GM21529 (cell line): ENCODE measurements around the gene PCMTD2.
"Not testable (repeated sequence)": the region's sequence is repeated elsewhere in the genome, so short reads cannot be mapped to it uniquely, and the experiment has no call there.

Source experiments
- ATAC-seq: cut with Tn5 transposase; IDR thresholded peaks from one replicate; pipeline ENCODE4 v1.9.1; 2021; ENCODE audit not compliant: unreplicated experiment

Gene PCMTD2

GRCh38 chr20:64223526-64224067, 32.0 kb upstream of the PCMTD2 start:
- no peak for ATAC-seq

GRCh38 chr20:64224351-64225170, 31.0 kb upstream of the PCMTD2 start:
- ATAC-seq: no peak

- ATAC-seq: no peak
Measured at GRCh38 chr20:64225171-64225595, 30.4 kb upstream of the PCMTD2 start.

GRCh38 chr20:64225828-64226598, 29.5 kb upstream of the PCMTD2 start:
- no peak for ATAC-seq

- no peak for ATAC-seq
Measured at GRCh38 chr20:64226686-64227580, 28.6 kb upstream of the PCMTD2 start.

GRCh38 chr20:64228086-64228653, 27.4 kb upstream of the PCMTD2 start:
- ATAC-seq: no peak

GRCh38 chr20:64228751-64229506, 26.6 kb upstream of the PCMTD2 start:
- no peak for ATAC-seq

DNA sequence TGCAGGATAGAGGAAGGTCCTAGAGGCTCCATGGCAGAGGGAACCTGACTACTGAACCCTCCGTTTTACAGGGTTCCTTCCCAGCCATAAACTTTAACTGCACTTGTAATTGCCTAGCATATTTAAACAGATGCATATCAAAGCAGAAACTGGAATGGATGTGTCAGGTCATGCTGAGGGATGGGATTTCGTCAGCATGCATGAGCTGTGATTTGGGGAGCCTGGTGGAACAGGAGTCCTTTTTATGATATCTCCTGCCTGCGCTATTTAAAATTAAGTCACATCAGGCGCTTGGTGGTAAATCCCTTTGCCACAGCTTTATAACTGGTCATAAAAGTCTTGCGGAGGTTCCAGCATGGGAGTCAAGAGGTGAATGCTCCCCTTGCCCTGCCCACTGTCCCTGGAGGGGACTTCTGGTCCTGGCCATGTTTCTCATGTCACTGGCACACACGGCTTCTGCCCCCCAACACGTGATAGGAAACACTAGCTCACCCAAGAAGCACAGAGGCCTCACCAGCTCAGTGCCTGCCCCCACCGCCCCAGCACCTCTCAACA, 26.0 kb upstream of the PCMTD2 start:
- no peak for ATAC-seq

DNA sequence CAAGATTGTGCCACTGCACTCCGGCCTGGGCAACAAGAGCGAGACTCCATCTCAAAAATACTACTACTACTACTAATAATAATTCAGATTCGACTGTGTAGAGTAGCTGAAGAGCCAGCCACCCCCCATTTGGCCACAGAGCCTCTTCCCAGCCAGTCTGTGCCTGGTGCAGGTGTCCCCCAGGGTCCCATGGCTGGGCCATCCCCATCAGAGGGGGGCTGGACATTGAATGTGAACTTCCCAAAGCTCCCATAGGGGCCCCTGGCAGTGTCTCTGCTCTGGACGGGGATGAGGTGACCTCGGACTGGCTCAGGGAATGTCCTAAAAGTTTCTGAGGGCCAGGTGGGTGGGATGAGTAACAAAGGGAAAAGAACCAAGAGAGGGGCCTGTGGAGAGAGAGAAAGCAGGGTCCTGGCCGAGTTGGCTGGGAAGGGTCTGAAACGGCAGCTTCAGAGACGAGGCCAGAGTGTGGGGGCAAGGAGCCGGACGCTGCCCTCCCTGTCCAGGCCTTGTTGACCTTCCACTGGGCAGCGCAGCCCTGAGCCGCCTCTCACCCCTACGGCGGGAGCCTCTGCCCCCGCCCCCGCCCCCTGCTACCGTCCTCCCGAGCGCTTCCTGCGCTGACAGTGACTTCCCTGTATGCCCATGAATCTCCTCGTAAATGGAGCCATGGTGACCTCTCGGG, 24.9 kb upstream of the PCMTD2 start:
- no peak for ATAC-seq

- no peak for ATAC-seq
Measured at GRCh38 chr20:64231621-64232550, 23.7 kb upstream of the PCMTD2 start.

- no peak for ATAC-seq
Measured at GRCh38 chr20:64232794-64233193, 22.8 kb upstream of the PCMTD2 start.

DNA sequence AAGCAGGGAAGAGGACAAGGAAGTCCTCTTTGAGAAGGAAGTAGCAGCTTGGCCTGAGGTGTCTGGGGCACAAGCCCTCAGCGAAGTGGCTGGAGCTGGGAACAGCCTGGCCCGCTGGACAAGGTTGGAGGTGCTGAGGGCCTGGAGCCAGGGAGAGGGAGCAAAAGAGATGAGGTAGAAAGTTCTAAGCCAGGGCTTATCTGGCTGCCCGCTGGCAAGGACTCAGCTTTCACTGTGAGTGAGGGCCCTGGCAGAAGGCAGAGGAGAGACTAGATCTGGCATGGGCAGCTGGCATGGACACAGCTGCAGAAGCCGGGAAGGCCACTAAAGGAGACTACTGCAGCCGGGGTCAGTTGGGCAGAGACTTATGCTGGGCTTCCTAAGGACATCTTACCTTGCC, 21.8 kb upstream of the PCMTD2 start:
- no peak for ATAC-seq

GRCh38 chr20:64234291-64234791, 21.2 kb upstream of the PCMTD2 start:
- no peak for ATAC-seq

GRCh38 chr20:64234921-64235565, 20.5 kb upstream of the PCMTD2 start:
- ATAC-seq: not testable (repeated sequence)

- ATAC-seq: no peak
Measured at GRCh38 chr20:64236137-64237088, 19.1 kb upstream of the PCMTD2 start.

DNA sequence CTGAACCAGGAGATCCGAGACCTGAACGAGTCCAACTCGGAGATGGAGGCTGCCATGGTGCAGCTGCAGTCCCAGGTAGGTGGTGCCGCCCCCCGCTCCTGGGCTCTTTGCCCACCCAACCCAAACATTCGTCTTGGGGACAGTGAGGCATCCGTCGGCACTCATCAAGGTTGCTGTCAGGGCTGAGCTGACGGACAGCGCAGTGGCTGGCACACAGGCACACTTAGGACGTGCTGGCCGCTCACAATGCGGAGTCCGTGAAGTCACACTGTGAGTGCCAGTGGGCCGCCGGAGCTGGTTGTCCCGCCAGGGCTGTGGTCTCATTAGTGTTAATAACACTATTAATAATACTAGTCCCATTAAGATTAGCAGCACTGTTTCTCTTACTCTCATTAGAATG, 18.2 kb upstream of the PCMTD2 start:
- ATAC-seq: no peak
